GM19240 (cell line): ENCODE measurements around the gene SERTM1.

Experiments
- DNase-seq: peaks from one replicate; pipeline ENCODE4 v3.0.0; 2011; ENCODE audit warnings: low spot score; ENCODE audit not compliant: insufficient read length

The SERTM1 gene

DNA sequence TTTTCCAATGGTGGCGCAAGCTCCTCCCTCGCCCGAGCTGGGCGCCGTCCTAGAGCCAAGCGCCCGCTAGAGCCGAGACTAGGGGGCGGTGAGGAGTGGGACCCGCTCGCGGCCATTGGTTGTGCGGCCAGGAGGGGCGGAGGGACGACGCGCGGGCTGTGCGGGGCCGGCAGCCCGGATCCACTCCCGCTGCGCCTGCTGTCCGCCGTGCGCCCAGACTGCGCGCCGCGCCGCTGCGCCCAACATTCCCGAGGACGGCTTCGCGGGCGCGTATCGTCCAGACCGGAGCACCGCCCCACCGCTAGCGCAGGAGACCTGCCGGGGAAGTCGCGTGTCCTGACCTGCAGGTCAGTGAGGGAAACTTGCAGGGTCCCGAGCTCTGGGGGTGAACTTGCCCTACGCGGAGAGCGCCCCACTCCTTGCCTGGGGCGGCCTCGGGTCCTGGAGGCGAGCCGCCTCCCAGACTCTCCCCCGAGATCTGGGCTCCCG is at the start of gene SERTM1:
SERTM1 (plus strand) TSS at position 183 of the 489 bp plus-strand sequence. CDS start 21,059 bp downstream, outside the sequence.
- DNase-seq: no peak

DNA sequence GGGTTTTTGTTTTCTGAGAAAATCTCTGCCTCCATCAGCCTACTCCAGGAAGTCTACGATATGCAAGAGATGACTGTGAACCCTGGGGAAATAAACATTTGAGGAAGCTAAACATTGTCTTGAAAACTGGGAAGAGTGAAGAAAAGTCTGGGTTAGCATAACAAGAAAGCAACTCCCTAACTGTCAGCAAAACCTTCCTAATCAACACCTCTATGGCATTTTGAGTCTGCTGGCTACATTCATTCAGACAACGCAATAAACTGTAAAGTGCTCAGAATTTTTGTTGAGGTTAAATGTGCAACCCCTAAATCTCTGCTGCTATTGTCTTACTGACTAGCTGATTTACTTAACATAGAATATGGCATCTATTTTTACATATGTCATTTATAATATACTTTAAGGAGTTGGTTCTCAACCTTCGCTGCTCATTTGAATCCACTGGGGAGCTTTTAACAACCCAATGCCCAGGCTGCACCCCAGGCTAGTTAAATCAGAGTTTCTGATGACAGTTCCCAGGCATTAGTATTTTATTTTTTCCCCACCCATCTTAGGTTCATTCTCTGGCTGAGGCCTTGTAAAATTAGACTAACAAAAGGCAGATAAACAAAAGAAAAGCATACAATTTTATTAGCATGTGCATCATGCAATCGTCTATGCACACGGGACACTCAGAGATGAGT is 45.3 kb upstream of the SERTM1 start:
- DNase-seq: no peak

DNA sequence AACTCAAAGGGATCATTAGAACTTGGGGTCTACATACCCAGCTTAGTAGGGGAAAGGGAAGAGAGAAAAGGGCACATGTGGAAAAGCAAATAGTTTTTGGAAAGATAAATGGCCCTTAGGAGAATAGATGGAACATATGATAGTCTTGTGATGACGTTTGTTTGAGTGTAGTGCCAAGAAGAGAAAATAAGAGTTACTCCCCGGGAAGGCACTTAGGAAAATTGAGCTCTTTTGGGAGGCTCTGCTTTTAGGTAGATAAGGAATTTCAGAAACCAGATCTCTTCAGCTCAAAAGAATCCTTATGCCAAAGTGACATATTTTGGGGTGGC is 44.8 kb upstream of the SERTM1 start:
- DNase-seq: no peak

DNA sequence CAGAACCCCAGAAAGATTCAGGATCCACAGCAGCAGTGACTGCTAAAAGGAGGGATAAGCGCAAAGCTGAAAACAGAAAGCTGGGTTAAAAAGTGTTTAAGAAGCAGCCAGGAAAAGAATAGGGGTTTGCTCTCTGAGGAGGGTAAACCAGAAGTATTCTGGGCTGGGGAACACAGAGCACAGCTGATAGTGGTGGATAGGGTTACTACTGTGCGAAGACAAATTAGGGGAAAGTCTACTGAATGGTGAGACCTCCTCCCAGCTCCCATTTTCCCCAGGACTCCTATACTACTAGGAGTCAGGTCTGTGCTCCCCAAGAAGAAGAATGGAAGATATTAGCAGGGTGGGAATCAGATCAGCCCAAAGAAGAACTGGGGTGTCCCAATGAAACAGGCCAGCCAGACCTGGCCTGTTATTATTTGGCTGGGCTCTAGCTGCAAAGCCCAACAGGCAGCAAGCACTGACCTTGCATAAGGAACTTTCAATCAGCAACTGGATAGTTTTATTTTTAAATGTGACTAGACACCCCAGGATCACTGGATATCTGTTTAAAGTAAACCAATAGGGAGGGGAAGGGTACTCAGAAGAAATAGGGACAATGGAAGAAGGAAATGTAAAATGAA is 43.5 kb upstream of the SERTM1 start:
- DNase-seq: no peak

DNA sequence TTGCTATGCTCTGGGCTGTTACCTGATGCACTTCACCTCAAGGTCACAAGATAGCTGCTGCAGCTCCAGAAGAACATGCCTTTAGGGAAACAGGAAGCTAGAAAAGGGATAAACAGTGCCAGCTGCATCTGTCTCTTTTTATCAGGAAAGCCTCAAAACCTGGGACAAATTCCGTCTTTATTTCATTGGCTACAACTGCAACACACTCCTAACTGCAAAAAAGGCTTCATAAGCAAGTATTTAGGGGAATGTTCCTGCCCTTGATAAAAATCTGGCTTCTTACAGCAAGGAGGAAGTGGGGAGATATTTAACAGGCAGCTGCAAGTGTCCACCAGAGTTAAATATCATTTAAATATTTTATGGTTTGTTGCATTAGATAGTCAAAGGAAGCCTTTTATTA is 34.2 kb upstream of the SERTM1 start:
- no peak for DNase-seq

DNA sequence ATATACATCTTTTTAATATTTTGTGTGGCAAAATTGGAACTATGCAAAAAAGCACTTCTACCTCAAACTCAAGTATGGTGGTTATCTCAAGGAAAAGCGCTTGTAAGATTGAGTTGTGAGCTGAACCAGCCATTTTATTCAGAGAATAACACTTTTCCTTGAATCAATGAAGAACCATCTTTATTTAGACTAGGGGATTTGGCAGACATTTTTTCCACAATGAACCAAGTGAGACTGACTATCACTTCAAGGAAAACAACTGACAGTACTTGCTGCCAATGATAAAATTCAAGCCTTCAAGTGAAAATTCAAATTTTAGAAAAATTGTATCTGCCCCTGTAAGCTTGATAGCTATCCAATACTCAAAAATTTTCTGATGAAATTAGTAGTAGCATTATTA is 23.2 kb upstream of the SERTM1 start:
- no peak for DNase-seq

DNA sequence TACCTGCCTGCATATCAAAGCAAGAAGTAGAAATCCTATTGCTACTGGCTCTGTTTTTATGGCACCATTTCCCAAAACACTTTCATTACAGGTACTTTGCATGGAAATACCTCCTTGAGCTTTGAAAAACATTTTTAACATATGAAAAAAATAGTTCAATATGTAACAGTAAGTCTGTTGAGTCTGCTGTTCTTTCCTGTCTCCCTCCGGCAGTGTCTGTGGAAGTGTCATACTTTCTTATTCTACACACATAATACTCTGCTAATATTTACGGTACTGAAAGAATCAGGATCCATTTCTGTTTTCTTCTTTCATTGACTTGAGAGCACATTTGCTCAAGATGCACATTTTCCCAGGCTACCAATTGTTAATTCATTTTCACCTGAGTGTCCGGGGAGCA is 8.2 kb upstream of the SERTM1 start:
- DNase-seq: no peak

DNA sequence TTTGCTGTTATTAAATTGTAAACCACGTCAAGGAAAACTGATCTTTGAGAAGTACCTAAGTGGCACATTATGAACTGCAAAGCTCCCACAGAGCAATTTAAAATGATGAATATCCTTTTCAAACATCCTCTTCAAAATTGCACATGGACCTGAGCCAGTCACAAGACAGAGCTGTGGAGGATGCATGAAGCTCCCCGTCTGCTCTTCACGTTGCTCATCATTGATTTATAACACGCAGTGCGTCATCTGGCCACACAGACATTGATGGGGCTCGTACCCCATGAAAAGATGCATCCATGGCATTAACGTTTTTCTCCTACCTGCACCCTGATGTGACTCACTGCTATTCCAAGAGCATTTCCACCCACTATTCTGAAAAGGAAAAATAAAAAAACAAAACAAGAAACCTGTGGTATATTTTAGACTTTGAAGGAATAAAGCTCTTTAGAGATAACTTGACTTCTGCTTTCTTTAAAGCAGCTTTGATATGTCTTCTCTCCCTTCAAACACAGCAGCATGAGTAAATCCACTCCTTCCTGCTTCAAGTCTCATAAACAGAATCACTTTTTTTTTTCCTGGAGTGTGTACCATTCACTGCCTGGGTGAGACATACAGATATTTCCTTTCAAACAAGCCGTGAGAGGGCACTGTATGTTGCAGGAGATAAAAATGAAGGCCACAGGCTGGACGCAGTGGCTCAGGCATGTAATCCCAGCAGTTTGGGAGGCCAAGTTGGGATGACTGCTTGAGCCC is 7.2 kb upstream of the SERTM1 start:
- DNase-seq: no peak

DNA sequence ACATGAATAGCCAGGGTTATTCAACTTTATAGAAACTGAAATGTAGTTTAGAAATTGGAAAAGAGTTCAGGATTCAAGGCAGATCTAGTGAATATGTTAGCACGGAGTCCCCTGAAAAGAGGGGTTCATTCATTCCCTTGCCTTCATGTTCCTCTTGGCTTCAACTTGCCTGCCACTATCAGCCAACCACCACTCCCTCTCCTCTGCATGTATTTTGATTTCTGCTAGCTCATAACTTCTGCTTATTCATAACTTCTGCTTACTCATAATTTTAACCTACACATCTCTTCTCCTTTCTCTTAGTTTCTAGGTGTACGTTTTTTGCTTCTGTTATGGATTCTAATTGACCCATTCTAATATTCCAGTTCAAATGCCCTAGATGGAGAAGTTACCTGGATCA is 5.5 kb upstream of the SERTM1 start:
- no peak for DNase-seq

DNA sequence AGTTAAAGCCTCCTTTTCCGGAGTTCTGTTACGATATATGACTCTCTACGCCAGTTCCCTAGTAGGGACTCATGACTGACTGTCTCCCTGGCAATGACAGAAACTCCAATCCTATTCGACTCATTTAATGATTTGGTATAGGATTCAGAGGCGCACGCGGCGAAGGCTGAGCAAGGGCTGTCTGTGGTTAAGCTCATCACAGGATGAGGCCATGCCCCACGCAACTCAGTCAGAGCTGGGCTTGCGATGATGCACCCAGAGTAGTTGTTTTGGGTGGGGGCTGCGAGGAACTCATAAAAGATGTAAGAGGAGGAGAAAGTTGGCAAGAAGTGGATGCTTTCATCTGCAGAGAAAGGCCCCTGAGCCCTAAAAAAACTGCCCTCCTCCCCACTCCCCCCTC is 468 bp upstream of the SERTM1 start:
- DNase-seq: no peak

DNA sequence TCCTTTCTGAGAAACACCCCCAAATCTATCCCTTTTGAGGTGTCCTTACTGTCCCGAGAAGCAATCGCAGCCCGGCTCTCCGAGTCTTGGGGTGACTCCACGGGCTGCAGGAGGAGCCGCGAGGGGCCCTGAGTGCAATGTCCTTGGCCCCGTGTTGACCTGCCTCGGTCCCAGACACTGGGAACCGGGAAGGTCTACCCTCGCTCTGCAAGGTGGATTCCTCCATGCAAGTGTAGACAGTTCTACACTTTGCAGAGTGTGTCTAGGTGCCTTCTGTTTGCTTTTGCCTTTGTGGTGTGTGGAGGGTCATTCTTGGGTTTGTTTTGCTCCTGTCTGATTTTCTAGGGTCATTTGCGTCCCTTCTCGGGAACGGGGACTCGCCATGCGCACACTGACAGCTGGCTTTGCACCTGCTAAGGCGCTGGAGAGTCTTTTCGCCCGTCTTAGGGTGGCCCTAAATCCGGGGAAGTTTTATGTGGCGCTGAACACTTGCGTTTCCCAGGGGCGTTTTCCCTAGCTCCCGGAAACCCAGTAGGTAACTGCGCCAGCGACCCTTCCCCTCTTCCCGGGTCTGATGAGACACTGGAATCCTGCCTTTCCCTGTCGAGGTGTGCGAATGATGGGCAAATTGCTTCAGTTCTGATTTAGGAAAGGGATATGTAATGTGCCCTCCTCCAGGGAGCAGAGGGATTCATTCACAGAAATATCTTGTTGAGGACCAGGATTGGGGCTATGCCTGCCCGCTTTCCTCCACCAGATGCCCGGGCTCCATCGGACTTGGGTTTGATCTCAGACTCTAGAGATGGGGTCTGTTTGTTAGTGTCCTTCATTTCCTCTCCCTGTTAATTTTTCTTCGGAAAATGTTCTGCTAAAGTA is 755 bp downstream of the SERTM1 start:
- no peak for DNase-seq

DNA sequence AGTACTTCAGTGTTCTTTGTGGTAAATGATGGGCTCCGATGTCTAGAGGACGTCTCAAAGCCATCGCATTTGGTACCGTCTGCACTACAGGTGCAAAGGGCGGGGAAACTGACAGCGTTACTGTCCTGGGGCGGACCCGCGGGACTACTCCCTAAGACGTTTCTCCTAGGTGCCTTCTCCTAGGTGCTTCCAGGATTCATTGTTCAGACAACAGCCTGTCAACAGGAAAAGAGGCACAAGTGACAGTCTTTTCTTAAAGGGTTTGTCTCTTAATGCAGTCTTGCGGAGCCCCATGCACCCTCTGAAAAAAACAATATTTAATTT is 1.4 kb downstream of the SERTM1 start:
- DNase-seq: no peak

DNA sequence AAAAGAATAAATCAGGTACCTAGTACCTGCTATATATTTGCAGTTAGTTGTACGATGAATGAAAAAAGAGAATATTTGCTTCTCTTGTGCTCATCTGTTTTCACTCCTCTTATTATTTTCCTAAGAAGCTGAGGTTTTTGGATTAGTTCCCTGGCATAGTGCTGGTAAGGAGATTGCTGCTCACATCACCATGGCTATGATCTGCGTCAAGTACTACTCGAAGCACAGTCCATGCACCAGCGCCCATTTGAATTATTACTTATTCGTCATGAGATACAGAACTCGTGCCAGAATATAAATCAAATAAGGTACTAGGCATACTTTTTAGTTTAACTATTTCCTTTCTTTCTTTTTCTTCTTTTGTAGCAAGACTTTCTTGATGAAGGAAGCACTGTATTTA is 7.1 kb downstream of the SERTM1 start:
- DNase-seq: no peak

DNA sequence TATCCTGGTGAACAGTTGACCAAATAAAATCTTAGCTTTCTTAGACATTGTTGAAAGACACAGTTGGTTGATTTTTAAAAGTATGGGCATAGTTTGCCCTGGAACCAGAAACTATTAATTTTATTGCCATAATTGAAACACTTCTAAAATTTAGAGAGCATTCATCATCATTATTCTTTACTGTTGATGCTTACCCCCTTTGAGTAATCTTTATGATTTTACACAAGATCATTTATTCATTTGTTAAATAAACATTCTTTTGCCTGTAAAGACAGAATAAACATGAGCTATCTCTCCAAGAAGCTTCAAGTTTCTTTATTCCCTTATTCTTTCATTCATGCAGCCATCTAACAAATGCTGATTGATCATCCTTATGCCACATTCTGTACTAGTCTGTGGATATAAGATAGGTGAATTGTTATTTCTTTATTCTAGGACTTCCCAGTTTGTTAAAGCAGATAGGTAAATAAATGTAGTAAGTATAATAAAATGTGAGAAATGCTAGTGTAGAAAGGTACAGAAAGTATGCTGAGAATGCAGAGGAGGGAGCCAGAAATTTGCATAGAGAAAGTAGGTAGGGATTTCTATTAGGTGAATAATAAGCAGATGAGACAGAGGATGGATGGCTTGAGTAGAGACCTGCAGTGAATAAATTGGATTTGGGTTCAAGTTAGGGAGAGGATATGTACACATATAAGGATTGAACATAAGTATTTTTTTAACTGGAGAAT is 8.2 kb downstream of the SERTM1 start:
- no peak for DNase-seq

DNA sequence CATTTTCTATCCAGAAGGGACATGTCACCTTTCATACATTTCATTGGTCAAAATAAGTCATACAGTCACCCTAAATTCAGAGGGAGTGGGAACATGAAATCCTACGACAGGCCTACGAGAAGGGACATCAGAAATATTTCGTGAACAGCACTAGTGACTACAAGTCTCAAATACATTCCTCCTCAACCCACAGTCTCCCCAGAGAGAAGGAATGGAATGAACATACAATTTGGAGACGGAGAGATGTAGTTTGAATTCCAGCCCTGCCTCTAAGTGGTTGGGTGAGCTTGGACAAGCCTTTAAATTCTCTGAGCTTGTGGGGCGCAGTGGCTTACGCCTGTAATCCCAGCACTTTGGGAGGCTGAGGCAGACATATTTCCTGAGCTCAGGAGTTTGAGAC is 9.9 kb downstream of the SERTM1 start:
- no peak for DNase-seq

DNA sequence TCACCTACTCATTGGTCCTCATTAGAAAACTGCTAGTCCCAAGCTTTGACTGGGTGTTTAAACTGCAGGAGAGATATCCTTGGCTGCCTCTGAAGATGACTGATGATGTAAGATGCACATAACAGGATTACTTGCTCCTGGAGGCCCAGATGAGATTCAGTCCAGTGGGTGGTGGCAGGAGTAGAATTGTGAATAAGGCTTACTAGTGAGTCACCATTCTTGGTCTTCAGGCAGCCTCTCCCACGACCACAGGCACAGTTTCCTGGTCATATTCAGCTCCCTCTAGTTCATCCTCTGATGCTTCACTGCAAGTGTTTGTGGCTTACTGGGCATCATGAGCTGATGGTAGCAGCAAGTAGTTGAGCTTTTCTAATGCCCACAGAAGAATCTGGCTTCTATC is 12.1 kb downstream of the SERTM1 start:
- DNase-seq: no peak

DNA sequence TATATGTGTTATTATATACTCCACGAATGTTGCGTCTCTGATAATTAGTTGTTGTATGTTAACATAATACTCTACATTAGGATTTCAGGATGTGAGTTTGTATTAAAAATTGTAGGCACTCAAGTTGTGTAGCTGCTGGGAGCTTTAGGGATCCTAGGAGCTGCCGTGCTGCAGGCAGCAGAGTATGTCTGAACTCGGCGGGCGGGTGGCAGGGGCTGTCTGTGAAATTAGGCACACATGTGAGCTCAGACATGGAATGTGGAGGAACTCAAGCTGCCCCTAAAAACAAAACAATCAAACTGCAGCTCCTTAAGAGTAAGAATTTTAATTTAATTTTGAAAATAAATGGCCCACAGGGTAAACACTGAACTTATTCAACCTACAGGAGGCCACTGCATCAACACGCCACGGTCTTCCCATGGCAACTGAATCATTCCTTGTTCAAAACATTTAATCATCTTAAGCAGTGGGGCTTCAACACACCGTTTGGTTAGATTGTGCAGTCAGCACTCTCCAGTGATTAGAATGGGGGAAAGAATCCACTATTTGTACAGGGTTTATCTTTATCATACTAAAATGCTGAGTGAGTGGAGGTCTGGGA is 22.7 kb downstream of the SERTM1 start:
- DNase-seq: no peak

DNA sequence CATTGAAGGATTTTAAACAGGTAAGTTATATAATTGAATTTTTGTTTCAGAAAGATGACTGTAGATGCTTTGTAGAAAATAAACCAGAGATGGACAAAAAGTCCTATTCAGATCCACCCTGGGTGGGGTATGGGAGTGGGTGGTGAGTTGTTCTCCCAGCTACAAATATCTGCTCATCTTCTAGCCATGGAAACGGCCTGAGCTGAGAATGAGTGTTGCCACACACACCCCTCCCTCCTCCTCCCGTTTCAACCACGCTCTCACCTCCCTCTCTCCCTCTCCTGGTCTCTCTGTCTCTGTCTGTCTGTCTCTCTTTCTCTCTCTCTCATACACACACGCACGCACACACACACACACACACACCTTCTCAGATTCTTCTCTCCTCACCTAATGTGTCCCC is 26.4 kb downstream of the SERTM1 start:
- no peak for DNase-seq

DNA sequence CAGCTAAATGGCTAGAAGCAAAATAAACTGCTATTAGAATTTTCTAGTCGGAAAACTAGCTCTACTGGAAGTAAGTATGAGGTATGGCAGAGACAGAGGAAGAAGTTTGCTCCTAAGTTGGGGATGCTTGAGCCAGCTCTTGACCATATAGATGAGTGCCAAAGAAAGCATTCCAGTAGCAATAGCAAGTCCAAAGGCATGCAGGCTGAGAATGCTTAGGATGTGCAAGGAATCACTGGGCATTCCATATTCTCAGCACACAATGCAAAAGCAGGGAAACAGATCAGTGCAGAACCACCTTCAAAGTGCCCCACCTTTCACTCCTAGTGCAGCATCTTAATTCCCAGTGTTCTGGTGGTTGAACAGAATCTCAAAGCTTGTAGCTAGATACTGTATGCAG is 32.9 kb downstream of the SERTM1 start:
- DNase-seq: no peak

DNA sequence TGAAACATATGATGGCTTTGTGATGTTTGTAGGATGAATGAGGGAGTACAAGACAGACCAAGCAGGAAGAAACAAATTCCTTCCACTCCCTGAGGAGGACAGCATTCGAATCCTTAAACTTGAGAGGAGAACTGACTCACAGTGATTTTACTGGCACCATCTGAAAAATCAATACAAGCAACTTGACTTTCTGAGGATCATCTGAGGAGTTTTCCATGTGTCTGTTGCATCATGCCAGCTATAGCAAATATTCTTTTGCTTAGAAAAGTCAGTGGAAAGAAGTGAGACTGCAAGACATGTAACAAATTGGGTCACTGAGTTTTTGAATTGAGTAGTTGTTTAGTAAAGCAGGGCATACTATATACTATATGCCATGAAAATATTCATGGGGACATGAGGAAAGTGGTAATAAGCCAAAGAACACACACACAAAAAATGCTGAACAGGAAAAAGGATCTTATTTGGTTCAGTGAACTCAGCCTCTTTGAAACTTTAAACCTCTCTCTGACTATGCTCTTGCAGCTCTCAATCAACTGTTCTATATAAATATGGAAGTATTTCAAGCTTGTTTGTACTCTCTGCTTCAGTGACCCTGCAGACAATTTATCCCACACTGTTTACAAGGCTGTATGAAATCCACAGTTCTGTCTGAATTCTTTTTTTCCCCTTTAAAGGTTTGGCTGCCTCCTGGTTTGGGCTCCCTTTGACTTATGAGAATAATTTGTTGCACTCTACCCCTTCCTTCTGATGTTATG is 35.5 kb downstream of the SERTM1 start:
- no peak for DNase-seq
